Upper lobe of left lung (tissue), 4 donors: Measurements from ENCODE around the gene LYZL6.

ENCODE experiments used
- POLR2A ChIP-seq, 4 donors: fragments of 450-650 bp; IDR thresholded peaks; one replicate each; pipeline ENCODE4 v1.5.1; 2016 to 2017; ENCODE audit warnings: antibody characterized with exemption in 4 of 4, mild to moderate bottlenecking in 2 of 4
- POLR2AphosphoS5 ChIP-seq, 2 donors: sonication (generic); formaldehyde crosslinking; IDR thresholded peaks; one replicate each; pipeline ENCODE4 v1.5.1; 2017; ENCODE audit warnings: antibody characterized with exemption in 2 of 2

DNA sequence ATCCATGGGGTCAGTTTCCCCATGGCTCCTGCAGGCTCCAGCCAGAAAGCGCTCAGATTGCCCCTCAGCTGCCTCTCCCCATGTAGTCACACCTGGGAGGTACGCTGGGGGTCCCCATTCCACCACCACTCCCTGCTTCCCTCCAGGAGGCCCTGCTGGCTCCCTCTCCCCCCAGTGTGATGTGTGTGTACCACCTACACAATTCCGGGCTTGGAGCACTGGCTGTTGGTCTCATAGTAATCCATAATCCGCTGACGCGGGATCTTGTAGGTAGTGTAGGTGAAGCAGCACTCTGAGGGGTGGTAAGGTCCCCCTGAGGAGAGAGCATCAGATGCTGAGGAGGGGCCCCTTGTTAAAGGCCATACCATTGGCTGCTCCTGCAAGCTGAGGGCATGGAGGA lies 40.6 kb upstream of the LYZL6 start:
- no peak for TF ChIP-seq POLR2A (IDR thresholded peaks at IDR 0.05)
- TF ChIP-seq POLR2AphosphoS5 (IDR thresholded peaks at IDR 0.05), result no peak
